Omental fat pad (tissue), 4 donors: Measurements from ENCODE around the gene KLK12. TPM values are rescaled to one million over a fixed set of nuclear protein-coding genes. Genes with fewer than 3 reads are reported as not detected.
A peak's percentile ranks its signal among the peaks of the same experiment; 100 is the strongest.

ENCODE experiments used
- ATAC-seq: fragments of 150-250 bp; one replicate; pipeline ENCODE4 v1.9.1; 2016; ENCODE audit warnings: mild to moderate bottlenecking, moderate library complexity; ENCODE audit not compliant: low FRiP score
- DNase-seq: peaks from one replicate; pipeline ENCODE4 v3.0.0-alpha.2; 2019; ENCODE audit warnings: low spot score
- total RNA-seq, 4 donors: library from RNA; depleted of rRNA; stranded (reverse); fragments of >200 nt; gene quantifications; one replicate each; pipeline ENCODE4 v1.1.0, GENCODE V29; 2016
- TF ChIP-seq, protein P1 (sequence below), 3 donors: fragments of 450-650 bp; IDR thresholded peaks; one replicate each; pipeline ENCODE4 v1.5.1; 2016 to 2017; ENCODE audit warnings: antibody characterized with exemption in 3 of 3, mild to moderate bottlenecking in 3 of 3, moderate library complexity in 2 of 3

The KLK12 gene
- not detected for total RNA-seq

DNA sequence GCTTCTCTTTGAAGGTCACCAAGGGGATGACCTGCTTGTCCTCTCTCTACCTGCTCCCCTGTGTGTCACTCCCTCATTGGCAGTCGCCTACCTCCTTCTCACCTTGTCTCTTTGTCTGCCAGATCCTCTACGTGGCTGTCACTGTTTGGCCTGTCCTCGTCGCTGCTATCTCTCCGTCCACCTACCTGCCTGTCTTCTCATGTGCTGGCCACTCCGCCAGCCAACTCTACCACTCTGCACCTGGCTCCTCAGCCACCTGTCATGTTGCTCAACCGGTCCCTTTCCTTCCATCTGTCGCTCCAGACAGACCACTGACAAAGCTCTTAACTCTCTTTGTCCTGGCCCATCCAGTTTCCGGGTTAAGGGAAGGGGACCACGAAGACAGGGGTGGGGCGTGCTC lies at the start of gene KLK12:
KLK12 (minus strand) TSS at position 299 of the 400 bp plus-strand sequence. CDS start 381 bp downstream, outside the sequence.
- ATAC-seq (no peak), DNase-seq (no peak)
- TF ChIP-seq, protein P1, sequence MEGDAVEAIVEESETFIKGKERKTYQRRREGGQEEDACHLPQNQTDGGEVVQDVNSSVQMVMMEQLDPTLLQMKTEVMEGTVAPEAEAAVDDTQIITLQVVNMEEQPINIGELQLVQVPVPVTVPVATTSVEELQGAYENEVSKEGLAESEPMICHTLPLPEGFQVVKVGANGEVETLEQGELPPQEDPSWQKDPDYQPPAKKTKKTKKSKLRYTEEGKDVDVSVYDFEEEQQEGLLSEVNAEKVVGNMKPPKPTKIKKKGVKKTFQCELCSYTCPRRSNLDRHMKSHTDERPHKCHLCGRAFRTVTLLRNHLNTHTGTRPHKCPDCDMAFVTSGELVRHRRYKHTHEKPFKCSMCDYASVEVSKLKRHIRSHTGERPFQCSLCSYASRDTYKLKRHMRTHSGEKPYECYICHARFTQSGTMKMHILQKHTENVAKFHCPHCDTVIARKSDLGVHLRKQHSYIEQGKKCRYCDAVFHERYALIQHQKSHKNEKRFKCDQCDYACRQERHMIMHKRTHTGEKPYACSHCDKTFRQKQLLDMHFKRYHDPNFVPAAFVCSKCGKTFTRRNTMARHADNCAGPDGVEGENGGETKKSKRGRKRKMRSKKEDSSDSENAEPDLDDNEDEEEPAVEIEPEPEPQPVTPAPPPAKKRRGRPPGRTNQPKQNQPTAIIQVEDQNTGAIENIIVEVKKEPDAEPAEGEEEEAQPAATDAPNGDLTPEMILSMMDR (IDR thresholded peaks at IDR 0.05) = no peak

- DNase-seq (no peak), ATAC-seq (no peak)
- TF ChIP-seq, protein P1 (IDR thresholded peaks at IDR 0.05) = no peak
Observed at GRCh38 chr19:51084505-51084904, 49.7 kb upstream of the KLK12 start.

DNA sequence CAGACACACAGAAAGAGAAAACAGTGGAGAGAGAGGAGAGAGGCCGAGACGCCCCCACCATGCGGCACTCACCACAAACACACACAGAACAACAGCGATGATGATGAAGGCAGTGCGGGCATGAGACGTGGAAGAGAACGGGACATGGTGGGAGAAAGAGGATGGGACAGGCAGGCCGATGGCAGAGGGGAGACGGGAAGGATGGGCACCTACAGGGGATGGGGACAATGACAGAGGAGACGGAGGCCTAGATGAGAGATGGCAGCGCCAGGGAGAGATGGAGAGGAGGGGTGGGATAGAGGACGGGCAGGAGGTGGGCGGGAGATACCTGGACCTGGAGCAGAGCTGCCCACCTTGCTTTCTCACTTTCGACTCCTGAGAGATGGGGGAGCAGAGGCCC lies 49.0 kb upstream of the KLK12 start:
- no peak for ATAC-seq
- TF ChIP-seq, protein P1 (IDR thresholded peaks at IDR 0.05) = no peak
- no peak for DNase-seq

DNA sequence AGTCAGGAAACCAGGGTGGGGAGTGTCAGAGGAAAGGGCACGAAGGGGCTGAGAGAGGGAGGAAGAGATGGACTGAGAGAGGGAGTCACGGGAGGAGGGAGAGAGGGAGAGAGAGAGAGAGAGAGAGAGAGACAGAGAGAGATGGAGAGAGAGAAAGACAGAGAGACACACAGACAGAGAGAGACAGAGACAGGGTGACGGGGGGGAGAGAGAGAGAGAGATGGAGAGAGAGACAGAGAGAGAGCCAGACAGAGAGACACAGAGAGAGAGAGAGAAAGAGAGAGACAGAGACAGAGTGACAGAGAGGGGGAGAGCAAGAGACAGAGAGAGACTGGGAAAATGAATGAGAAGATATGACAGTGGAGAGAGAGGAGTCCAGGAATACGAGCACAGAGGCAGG lies 48.4 kb upstream of the KLK12 start:
- TF ChIP-seq, protein P1 (IDR thresholded peaks at IDR 0.05) = no peak
- ATAC-seq (no peak), DNase-seq (no peak)

- ATAC-seq = no peak
- TF ChIP-seq, protein P1 (IDR thresholded peaks at IDR 0.05) = no peak
- no peak for DNase-seq
Observed at GRCh38 chr19:51082611-51083010, 47.8 kb upstream of the KLK12 start, which contains the start of gene KLK14. Gene KLK14, minus strand, starts transcription at chr19:51082887. Its CDS starts 273 bp downstream, at chr19:51082614.

- ATAC-seq = no peak
- TF ChIP-seq, protein P1 (IDR thresholded peaks at IDR 0.05) = no peak
- no peak for DNase-seq
Observed at GRCh38 chr19:51081476-51081875, 46.7 kb upstream of the KLK12 start.

DNA sequence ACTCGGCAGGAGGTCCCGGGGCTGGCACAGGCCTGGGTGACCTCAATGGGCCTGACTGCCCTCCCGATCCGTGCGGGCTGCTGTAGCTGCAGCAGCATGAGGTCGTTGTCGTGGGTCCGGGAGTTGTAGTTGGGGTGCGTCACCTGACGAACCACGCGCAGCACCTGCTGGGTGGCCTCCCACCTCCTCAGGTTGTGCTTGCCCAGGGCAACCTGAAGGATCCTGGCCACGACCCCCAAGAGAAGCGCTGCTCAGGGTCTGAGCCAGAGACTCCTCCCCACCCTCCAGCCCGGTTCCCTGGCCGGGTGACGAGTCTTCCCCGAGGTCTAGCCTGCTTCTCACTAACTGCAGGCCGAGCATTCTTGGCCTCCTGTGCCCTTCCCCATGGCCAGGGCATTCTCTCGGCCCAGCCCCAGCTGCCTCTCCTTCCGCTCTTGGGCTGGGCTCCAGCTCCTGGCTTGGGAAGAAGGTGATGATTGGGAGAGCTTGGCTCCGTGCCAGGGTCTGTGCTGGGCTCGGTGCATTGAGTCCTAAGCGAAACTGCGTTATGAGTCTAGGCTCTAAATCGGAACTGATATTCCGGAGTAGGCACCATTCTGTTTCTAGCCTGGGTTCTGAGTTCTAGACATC lies 44.8 kb upstream of the KLK12 start:
- ATAC-seq (peak; percentile 58), DNase-seq (peak; percentile 47)
- TF ChIP-seq, protein P1 (IDR thresholded peaks at IDR 0.05) = no peak
